CD4-positive, alpha-beta T cell (primary cell): ENCODE data around the gene PLA2G7. TPM values are rescaled to one million over a fixed set of nuclear protein-coding genes. Genes with fewer than 3 reads are reported as not detected.
"Not testable (repeated sequence)": the region's sequence is repeated elsewhere in the genome, so short reads cannot be mapped to it uniquely, and the experiment has no call there.

ENCODE experiments used
- ATAC-seq: fragments of 200-7000 bp; cut with Tn5 transposase; one replicate; pipeline ENCODE4 v1.10.0; 2022; ENCODE audit warnings: mild to moderate bottlenecking; ENCODE audit not compliant: poor library complexity
- CTCF ChIA-PET: fragments of 350-600 bp; sonication (Branson Sonifier 250); formaldehyde crosslinking; loops from one replicate; lab custom pipeline; 2021; ENCODE audit warnings: antibody characterized with exemption, inconsistent platforms; lab: Charles Lee
- POLR2A ChIA-PET: fragments of 350-600 bp; sonication (Branson Sonifier 250); formaldehyde crosslinking; loops from one replicate; lab custom pipeline; 2021; ENCODE audit warnings: antibody characterized with exemption, inconsistent platforms; lab: Charles Lee
- DNase-seq, 14 experiments: peaks; one replicate each; pipeline ENCODE4 v3.0.0-alpha.2; 2013 to 2020; ENCODE audit warnings: mixed read lengths in 2 of 14
- H3K27ac ChIP-seq, 2 donors: one replicate each; pipeline versions ENCODE4 v1.5.1 to v1.7.0; 2013; ENCODE audit warnings: low read length in 2 of 2, low read depth in 1 of 2, mild to moderate bottlenecking in 1 of 2
- H3K27me3 ChIP-seq, 2 experiments: 1 replicate in 1 of 2; 2 replicates in 1 of 2; pipeline versions ENCODE4 v1.6.1 to v1.7.0; 2013; ENCODE audit warnings: low read length in 2 of 2, control low read depth in 1 of 2, mild to moderate bottlenecking in 1 of 2, moderate library complexity in 1 of 2; ENCODE audit not compliant: insufficient read depth in 2 of 2, control insufficient read depth in 1 of 2
- H3K36me3 ChIP-seq: one replicate; pipeline ENCODE4 v1.6.1; 2013; ENCODE audit warnings: low read length, control low read depth; ENCODE audit not compliant: insufficient read depth
- H3K4me1 ChIP-seq: one replicate; pipeline ENCODE4 v1.6.1; 2013; ENCODE audit warnings: low read length, control low read depth; ENCODE audit not compliant: insufficient read depth
- H3K4me3 ChIP-seq: one replicate; pipeline ENCODE4 v1.5.1; 2013; ENCODE audit warnings: mild to moderate bottlenecking, low read length, moderate library complexity
- H3K9me3 ChIP-seq, 2 experiments: 1 replicate in 1 of 2; 2 replicates in 1 of 2; pipeline versions ENCODE4 v1.6.1 to v1.7.0; 2013; ENCODE audit warnings: low read length in 2 of 2, mild to moderate bottlenecking in 2 of 2, control low read depth in 1 of 2, moderate library complexity in 1 of 2; ENCODE audit not compliant: control insufficient read depth in 1 of 2, insufficient read depth in 1 of 2
- H3K27ac Mint-ChIP-seq: one replicate; pipeline ENCODE4 v1.8.0; 2020; ENCODE audit warnings: mixed read lengths
- H3K27me3 Mint-ChIP-seq: one replicate; pipeline ENCODE4 v1.8.0; 2021; ENCODE audit warnings: mixed read lengths
- H3K36me3 Mint-ChIP-seq: one replicate; pipeline ENCODE4 v1.8.0; 2021; ENCODE audit warnings: low read depth, mixed read lengths
- H3K4me1 Mint-ChIP-seq: one replicate; pipeline ENCODE4 v1.8.0; 2021; ENCODE audit warnings: low read depth, mixed read lengths
- H3K4me3 Mint-ChIP-seq: one replicate; pipeline ENCODE4 v1.8.0; 2020; ENCODE audit warnings: mild to moderate bottlenecking, mixed read lengths
- H3K9me3 Mint-ChIP-seq: one replicate; pipeline ENCODE4 v1.8.0; 2020; ENCODE audit warnings: mixed read lengths
- CTCF ChIP-seq: fragments of 200-600 bp; IDR thresholded peaks from one replicate; pipeline ENCODE4 v1.8.0; 2022; ENCODE audit warnings: antibody characterized with exemption, mild to moderate bottlenecking
- intact Hi-C, 2 experiments: fragments of 100-400 bp; cut with DNase I in 1 of 2; cut with micrococcal nuclease in 1 of 2; formaldehyde crosslinking; loops; one replicate each; pipeline versions ENCODE4 v1.15.1 to v1.9.0; 2023 to 2025; cut with DNase I, micrococcal nuclease
- total RNA-seq, 174 experiments: library from RNA in 2 of 174; stranded (reverse) in 2 of 174; gene quantifications; one replicate each; pipeline ENCODE4 v1.2.3 and lab custom pipeline; 2021 to 2026

PLA2G7 gene
- total RNA-seq, 2 experiments from 2014 or later, result not detected

- H3K4me1 Mint-ChIP-seq, result no peaks in the 10 kb centered on the region
- ChIA-PET CTCF (no interaction called here), POLR2A (no interaction called here)
- peaks cover 0 to 3% of the 10 kb centered on the region in 2 experiments for H3K27me3 ChIP-seq
- intact Hi-C loops, result no loop called here
- no peaks in the 10 kb centered on the region for H3K36me3 Mint-ChIP-seq
- peaks cover 0 to 4% of the 10 kb centered on the region in 2 experiments for H3K9me3 ChIP-seq
- DNase-seq (no peak), ATAC-seq (no peak)
- no peak overlapping the region for H3K27ac ChIP-seq
- H3K27ac Mint-ChIP-seq, result no peak overlapping the region
- H3K9me3 Mint-ChIP-seq, result no peaks in the 10 kb centered on the region
- peaks cover 32% of the 10 kb centered on the region for H3K27me3 Mint-ChIP-seq
- no peak overlapping the region for H3K4me3 Mint-ChIP-seq
- H3K4me1 ChIP-seq, result no peaks in the 10 kb centered on the region
- no peak overlapping the region for H3K4me3 ChIP-seq
- H3K36me3 ChIP-seq, result no peaks in the 10 kb centered on the region
- TF ChIP-seq CTCF, result no peak
Observed at GRCh38 chr6:46748940-46749503, 13.8 kb upstream of the PLA2G7 start.

GRCh38 chr6:46746696-46747095 is 11.5 kb upstream of the PLA2G7 start, which contains the start of gene ANKRD66:
ANKRD66 (plus strand) TSS chr6:46746933; CDS start chr6:46751949, 5,016 bp downstream.
- no peaks in the 10 kb centered on the region for H3K4me1 ChIP-seq
- Mint-ChIP-seq H3K27ac (no peak within 1 kb of the TSS), H3K27me3 (peaks cover 28% of the 10 kb centered on the region), H3K9me3 (no peaks in the 10 kb centered on the region), H3K4me1 (no peaks in the 10 kb centered on the region), H3K4me3 (no peak within 1 kb of the TSS), H3K36me3 (no peaks in the 10 kb centered on the region)
- no peak within 1 kb of the TSS for H3K27ac ChIP-seq
- ATAC-seq, result no peak
- POLR2A ChIA-PET, result no interaction called here
- CTCF ChIA-PET, result no interaction called here
- H3K27me3 ChIP-seq, result no peaks in the 10 kb centered on the region
- H3K36me3 ChIP-seq, result no peaks in the 10 kb centered on the region
- DNase-seq, result no peak
- no peak for TF ChIP-seq CTCF
- H3K4me3 ChIP-seq, result no peak within 1 kb of the TSS
- intact Hi-C loops, result no loop called here
- H3K9me3 ChIP-seq, result peaks cover 0 to 4% of the 10 kb centered on the region in 2 experiments

GRCh38 chr6:46745973-46746372 is 10.8 kb upstream of the PLA2G7 start:
- no peak overlapping the region for H3K4me3 Mint-ChIP-seq
- peaks cover 23% of the 10 kb centered on the region for H3K27me3 Mint-ChIP-seq
- Histone ChIP-seq H3K27me3 (no peaks in the 10 kb centered on the region), H3K4me1 (no peaks in the 10 kb centered on the region), H3K4me3 (no peak overlapping the region), H3K36me3 (no peaks in the 10 kb centered on the region), H3K27ac (no peak overlapping the region), H3K9me3 (peaks cover 0 to 4% of the 10 kb centered on the region in 2 experiments)
- no peak overlapping the region for H3K27ac Mint-ChIP-seq
- ATAC-seq (no peak), DNase-seq (no peak)
- intact Hi-C loops, result no loop called here
- no peaks in the 10 kb centered on the region for H3K9me3 Mint-ChIP-seq
- ChIA-PET CTCF (no interaction called here), POLR2A (no interaction called here)
- TF ChIP-seq CTCF, result no peak
- no peaks in the 10 kb centered on the region for H3K36me3 Mint-ChIP-seq
- no peaks in the 10 kb centered on the region for H3K4me1 Mint-ChIP-seq

GRCh38 chr6:46744159-46744725 is 9.1 kb upstream of the PLA2G7 start:
- H3K27ac ChIP-seq, H3K36me3 Mint-ChIP-seq, H3K4me1 ChIP-seq, H3K27me3 ChIP-seq, CTCF ChIA-PET, H3K4me3 Mint-ChIP-seq, H3K9me3 ChIP-seq, H3K36me3 ChIP-seq, H3K4me1 Mint-ChIP-seq, intact Hi-C loops, POLR2A ChIA-PET, H3K4me3 ChIP-seq, ATAC-seq, H3K27ac Mint-ChIP-seq, H3K9me3 Mint-ChIP-seq: not testable (repeated sequence)
- peak in 1 of 14 experiments; percentile 11 for DNase-seq
- H3K27me3 Mint-ChIP-seq, result peaks cover 23% of the 10 kb centered on the region
